HEK293T (cell line): ENCODE results near the gene DBI.

Experiments used
- CTCF ChIA-PET: fragments of 350-600 bp; formaldehyde crosslinking; extraction: SDS; loops from one replicate; lab custom pipeline; 2021; ENCODE audit warnings: antibody characterized with exemption, inconsistent platforms; lab: Yijun Ruan, JAX
- POLR2A ChIA-PET: fragments of 350-600 bp; formaldehyde crosslinking; extraction: SDS; loops from one replicate; lab custom pipeline; 2020; ENCODE audit warnings: antibody characterized with exemption, inconsistent platforms; lab: Yijun Ruan, JAX
- DNase-seq: peaks from one replicate; pipeline ENCODE4 v3.0.0; 2012; ENCODE audit warnings: mixed read lengths; ENCODE audit errors: extremely low spot score
- ARNT ChIP-seq: fragments of 450-650 bp; IDR thresholded peaks from 2 replicates; pipeline ENCODE4 v1.6.1; 2017; ENCODE audit warnings: mild to moderate bottlenecking
- BHLHE40 ChIP-seq: fragments of 450-650 bp; IDR thresholded peaks from 2 replicates; pipeline ENCODE4 v1.6.1; 2016; ENCODE audit warnings: mild to moderate bottlenecking, moderate library complexity, borderline replicate concordance
- CTBP1 ChIP-seq: fragments of 450-650 bp; IDR thresholded peaks from 2 replicates; pipeline ENCODE4 v1.6.1; 2016; ENCODE audit warnings: borderline replicate concordance
- ELF4 ChIP-seq: fragments of 450-650 bp; IDR thresholded peaks from 2 replicates; pipeline ENCODE4 v1.6.1; 2017; ENCODE audit warnings: antibody characterized with exemption
- FOXA1 ChIP-seq: fragments of 450-650 bp; IDR thresholded peaks from 2 replicates; pipeline ENCODE4 v1.6.1; 2016; ENCODE audit warnings: mild to moderate bottlenecking
- FOXK2 ChIP-seq: fragments of 450-650 bp; IDR thresholded peaks from 2 replicates; pipeline ENCODE4 v1.6.1; 2016; ENCODE audit warnings: mild to moderate bottlenecking
- FOXM1 ChIP-seq: fragments of 450-650 bp; IDR thresholded peaks from 2 replicates; pipeline ENCODE4 v1.6.1; 2017; ENCODE audit warnings: mild to moderate bottlenecking, borderline replicate concordance
- HDGF ChIP-seq: fragments of 450-650 bp; IDR thresholded peaks from 2 replicates; pipeline ENCODE4 v1.6.1; 2017; ENCODE audit warnings: antibody characterized with exemption, borderline replicate concordance
- L3MBTL2 ChIP-seq: fragments of 450-650 bp; conservative IDR thresholded peaks from 2 replicates; pipeline ENCODE4 v1.6.1; 2016; ENCODE audit warnings: mild to moderate bottlenecking
- LEF1 ChIP-seq: fragments of 450-650 bp; IDR thresholded peaks from 2 replicates; pipeline ENCODE4 v1.6.1; 2017; ENCODE audit warnings: mild to moderate bottlenecking, borderline replicate concordance
- NFRKB ChIP-seq: fragments of 450-650 bp; IDR thresholded peaks from 2 replicates; pipeline ENCODE4 v1.6.1; 2016; ENCODE audit warnings: mild to moderate bottlenecking, moderate library complexity
- PKNOX1 ChIP-seq: fragments of 450-650 bp; IDR thresholded peaks from 2 replicates; pipeline ENCODE4 v1.6.1; 2016
- SP1 ChIP-seq: fragments of 450-650 bp; IDR thresholded peaks from 2 replicates; pipeline ENCODE4 v1.6.1; 2017
- SUZ12 ChIP-seq: fragments of 450-650 bp; IDR thresholded peaks from 2 replicates; pipeline ENCODE4 v1.6.1; 2016; ENCODE audit warnings: mild to moderate bottlenecking
- TARDBP ChIP-seq: fragments of 450-650 bp; IDR thresholded peaks from 2 replicates; pipeline ENCODE4 v1.6.1; 2016
- ZNF384 ChIP-seq: fragments of 450-650 bp; IDR thresholded peaks from 2 replicates; pipeline ENCODE4 v1.6.1; 2016

Gene DBI

GRCh38 chr2:119387381-119388129 lies 20.8 kb downstream of the DBI start:
- TF ChIP-seq HDGF = no peak
- TF ChIP-seq L3MBTL2 = no peak
- no peak for TF ChIP-seq ARNT
- no peak for TF ChIP-seq FOXK2
- CTCF ChIA-PET = no interaction called here
- DNase-seq = no peak
- POLR2A ChIA-PET = no interaction called here

GRCh38 chr2:119389615-119390306 lies 23.0 kb downstream of the DBI start:
- ChIA-PET POLR2A (interaction anchor here (1.0 kb wide), 1 partner anchor 23 kb away, joined by 3 read pairs; the partner anchor contains the start of genes C2orf76 and DBI), CTCF (interaction anchor here (0.6 kb wide), 1 partner anchor 1665 kb away, joined by 8 read pairs; no protein-coding TSS in a partner anchor)
- no peak for DNase-seq
- TF ChIP-seq FOXA1 (no peak), PKNOX1 (no peak), ELF4 (no peak), SP1 (no peak), ARNT (no peak), SUZ12 (no peak), L3MBTL2 (no peak), TARDBP (no peak), FOXK2 (no peak), NFRKB (no peak), HDGF (no peak), LEF1 (no peak), CTBP1 (no peak), ZNF384 (no peak), FOXM1 (no peak), BHLHE40 (no peak)

- DNase-seq = no peak
- POLR2A ChIA-PET = no interaction called here
- TF ChIP-seq ELF4 (no peak), CTBP1 (no peak), SP1 (no peak), HDGF (no peak), ARNT (no peak), ZNF384 (no peak), FOXK2 (no peak), BHLHE40 (no peak), NFRKB (no peak), SUZ12 (no peak), FOXA1 (no peak), L3MBTL2 (no peak), TARDBP (no peak), PKNOX1 (no peak), FOXM1 (no peak), LEF1 (no peak)
- CTCF ChIA-PET = no interaction called here
These were observed 27.4 kb downstream of the DBI start for GRCh38 chr2:119393971-119394748.

GRCh38 chr2:119397196-119397595 lies 30.4 kb downstream of the DBI start:
- no peak for DNase-seq
- TF ChIP-seq SUZ12 (no peak), ZNF384 (no peak), ARNT (no peak), FOXK2 (no peak), CTBP1 (no peak), L3MBTL2 (no peak), BHLHE40 (no peak), PKNOX1 (no peak), TARDBP (no peak)
- ChIA-PET CTCF (interaction anchor here (0.9 kb wide), 1 partner anchor 79 kb away, joined by 3 read pairs; no protein-coding TSS in a partner anchor), POLR2A (no interaction called here)

GRCh38 chr2:119402106-119402505 lies 35.3 kb downstream of the DBI start:
- no peak for DNase-seq
- POLR2A ChIA-PET = no interaction called here
- CTCF ChIA-PET = no interaction called here
- TF ChIP-seq BHLHE40 (no peak), TARDBP (no peak), LEF1 (no peak), HDGF (no peak), FOXA1 (no peak), CTBP1 (no peak), FOXK2 (no peak), SUZ12 (no peak)
